ENCODE data around the gene LSAMP. TPM values are rescaled to one million over a fixed set of nuclear protein-coding genes. Genes with fewer than 3 reads are reported as not detected.

Gene LSAMP
- total and polyA plus RNA-seq, 3 donors from 2014 or later = 3.1 to 10.3 (median 9.1) TPM

- Histone ChIP-seq H3K27me3 (no peaks in the 10 kb centered on the region), H3K4me1 (no peaks in the 10 kb centered on the region), H3K4me3 (no peak overlapping the region), H3K27ac (no peak overlapping the region), H3K36me3 (ENCODE audit: low read depth, missing control alignments) (no peaks in the 10 kb centered on the region), H3K9me3 (no peaks in the 10 kb centered on the region)
- intact Hi-C loops (cut with DNase I; ENCODE audit: low total_unique reads) = no loop called here
- TF ChIP-seq POLR2A (IDR thresholded peaks at IDR 0.05) = no peak
- TF ChIP-seq CTCF (IDR thresholded peaks at IDR 0.05) = no peak
- WGBS, 2 donors = 78 to 83% methylated on average over 1 of the region's 1 CpG
- no peak for DNase-seq
Observed at GRCh38 chr3:116301422-116301821, 143.9 kb downstream of the LSAMP start.

GRCh38 chr3:116300226-116300625, 145.1 kb downstream of the LSAMP start:
- H3K27ac ChIP-seq = no peak overlapping the region
- no peak for DNase-seq
- TF ChIP-seq POLR2A (IDR thresholded peaks at IDR 0.05) = no peak
- TF ChIP-seq CTCF (IDR thresholded peaks at IDR 0.05) = no peak

GRCh38 chr3:116299646-116300081, 145.6 kb downstream of the LSAMP start:
- no peak overlapping the region for H3K27ac ChIP-seq
- 87 to 94% methylated on average over 3 of the region's 3 CpGs for WGBS, 2 donors
- intact Hi-C loops (cut with DNase I; ENCODE audit: low total_unique reads) = no loop called here

More at GRCh38 chr3:116300226-116300625, 145.1 kb downstream of the LSAMP start:
- no peaks in the 10 kb centered on the region for H3K27me3 ChIP-seq
- no peaks in the 10 kb centered on the region for H3K36me3 ChIP-seq (ENCODE audit: low read depth, missing control alignments)
- intact Hi-C loops (cut with DNase I; ENCODE audit: low total_unique reads) = no loop called here
- 81 to 86% methylated on average over 4 to 5 of the region's 5 CpGs for WGBS, 2 donors
- no peaks in the 10 kb centered on the region for H3K9me3 ChIP-seq
- H3K4me1 ChIP-seq = no peaks in the 10 kb centered on the region
- H3K4me3 ChIP-seq = no peak overlapping the region

DNA sequence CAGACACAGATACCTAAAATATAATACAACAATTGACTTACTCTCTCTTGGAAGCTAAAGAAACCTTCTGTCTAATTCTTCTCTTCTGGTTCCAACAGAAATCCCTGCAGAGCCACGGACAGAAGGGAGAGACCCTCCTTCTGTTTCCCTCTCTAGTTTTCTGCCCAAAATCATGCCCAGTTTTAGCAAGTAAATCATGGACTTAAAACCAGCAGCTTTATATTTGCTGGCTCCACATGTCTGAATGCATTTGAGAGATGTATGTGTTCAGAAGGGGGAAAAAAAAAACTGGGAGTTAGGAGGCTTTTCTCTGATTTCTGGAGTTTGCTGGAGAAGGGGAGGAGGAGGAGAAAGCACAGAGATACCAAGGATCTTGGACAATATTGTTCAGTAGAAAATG, 147.1 kb downstream of the LSAMP start:
- H3K36me3 ChIP-seq (ENCODE audit: low read depth, missing control alignments) = no peaks in the 10 kb centered on the region
- no peaks in the 10 kb centered on the region for H3K27me3 ChIP-seq
- TF ChIP-seq POLR2A (IDR thresholded peaks at IDR 0.05) = no peak
- TF ChIP-seq CTCF (IDR thresholded peaks at IDR 0.05) = no peak
- WGBS, 2 donors = 75 to 78% methylated on average over 1 of the region's 1 CpG
- no peak overlapping the region for H3K4me3 ChIP-seq
- no peaks in the 10 kb centered on the region for H3K4me1 ChIP-seq
- H3K27ac ChIP-seq = no peak overlapping the region
- no peaks in the 10 kb centered on the region for H3K9me3 ChIP-seq
- DNase-seq = no peak
- intact Hi-C loops (cut with DNase I; ENCODE audit: low total_unique reads) = no loop called here

More at GRCh38 chr3:116299646-116300081, 145.6 kb downstream of the LSAMP start:
- Histone ChIP-seq H3K36me3 (ENCODE audit: low read depth, missing control alignments) (no peaks in the 10 kb centered on the region), H3K27me3 (no peaks in the 10 kb centered on the region), H3K4me1 (no peaks in the 10 kb centered on the region), H3K9me3 (no peaks in the 10 kb centered on the region), H3K4me3 (no peak overlapping the region)
- TF ChIP-seq CTCF (IDR thresholded peaks at IDR 0.05) (no peak), POLR2A (IDR thresholded peaks at IDR 0.05) (no peak)
- DNase-seq = no peak

- H3K36me3 ChIP-seq (ENCODE audit: low read depth, missing control alignments) = no peaks in the 10 kb centered on the region
- H3K4me1 ChIP-seq = no peaks in the 10 kb centered on the region
- no peaks in the 10 kb centered on the region for H3K9me3 ChIP-seq
- H3K27ac ChIP-seq = no peak overlapping the region
- no peaks in the 10 kb centered on the region for H3K27me3 ChIP-seq
- intact Hi-C loops (cut with DNase I; ENCODE audit: low total_unique reads) = no loop called here
- no peak for TF ChIP-seq POLR2A (IDR thresholded peaks at IDR 0.05)
- no peak for TF ChIP-seq CTCF (IDR thresholded peaks at IDR 0.05)
- WGBS, 2 donors = 84 to 87% methylated on average over 4 of the region's 4 CpGs
- H3K4me3 ChIP-seq = no peak overlapping the region
- DNase-seq = no peak
Observed at GRCh38 chr3:116291141-116291540, 154.1 kb downstream of the LSAMP start.
